Esophagus (tissue), 2 donors: ENCODE data around the gene UTS2R. TPM values are rescaled to one million over a fixed set of nuclear protein-coding genes. Genes with fewer than 3 reads are reported as not detected.
"Not testable (repeated sequence)": the region's sequence is repeated elsewhere in the genome, so short reads cannot be mapped to it uniquely, and the experiment has no call there.

Experiments used
- H3K27ac ChIP-seq, 2 donors: one replicate each; pipeline ENCODE4 v1.5.1; 2013; ENCODE audit warnings: low read depth in 2 of 2, mild to moderate bottlenecking in 2 of 2, inconsistent platforms in 1 of 2, low read length in 1 of 2, moderate library complexity in 1 of 2
- H3K27me3 ChIP-seq, 2 donors: one replicate each; pipeline ENCODE4 v1.6.1; 2013; ENCODE audit warnings: low read length in 2 of 2, control low read depth in 1 of 2, mild to moderate bottlenecking in 1 of 2; ENCODE audit not compliant: insufficient read depth in 2 of 2, control insufficient read depth in 1 of 2
- H3K36me3 ChIP-seq, 2 donors: one replicate each; pipeline ENCODE4 v1.6.1; 2013; ENCODE audit warnings: low read length in 1 of 2; ENCODE audit not compliant: control insufficient read depth in 2 of 2, insufficient read depth in 2 of 2
- H3K4me1 ChIP-seq, 2 donors: one replicate each; pipeline ENCODE4 v1.6.1; 2013; ENCODE audit warnings: low read length in 1 of 2; ENCODE audit not compliant: control insufficient read depth in 2 of 2, insufficient read depth in 2 of 2
- H3K4me3 ChIP-seq, 2 donors: one replicate each; pipeline ENCODE4 v1.5.1; 2013; ENCODE audit warnings: low read length in 2 of 2, mild to moderate bottlenecking in 2 of 2, low read depth in 1 of 2, moderate library complexity in 1 of 2
- H3K9me3 ChIP-seq, 2 donors: one replicate each; pipeline ENCODE4 v1.6.1; 2013; ENCODE audit warnings: mild to moderate bottlenecking in 2 of 2, low read depth in 1 of 2, low read length in 1 of 2, moderate library complexity in 1 of 2; ENCODE audit not compliant: control insufficient read depth in 2 of 2, insufficient read depth in 1 of 2
- WGBS, 2 donors: extraction: QIAGEN DNeasy Blood & Tissue Kit; methylation state at CpG; one replicate each; pipeline ENCODE4 v1.1.7; 2013; 5-methylcytosine and 5-hydroxymethylcytosine counted together
- polyA plus RNA-seq, 2 donors: library from polyadenylated mRNA; stranded (reverse); fragments of 200-250 nt; gene quantifications; one replicate each; pipeline ENCODE4 v1.2.3, GENCODE V29; 2013
- donor health status: healthy with polysubstance abuse.
- donor health status: Bipolar disorder and iron deficiency.

Gene UTS2R
- polyA plus RNA-seq, 2 donors = not detected

- Histone ChIP-seq H3K27ac (no peak overlapping the region), H3K4me3 (no peak overlapping the region), H3K36me3 (no peaks in the 10 kb centered on the region), H3K27me3 (no peaks in the 10 kb centered on the region), H3K4me1 (peaks cover 0 to 10% of the 10 kb centered on the region in 2 donors), H3K9me3 (no peaks in the 10 kb centered on the region)
- 87 to 90% methylated on average over 7 of the region's 7 CpGs for WGBS, 2 donors
Measured at GRCh38 chr17:82354804-82355308, 16.7 kb upstream of the UTS2R start.

- Histone ChIP-seq H3K27ac (no peak overlapping the region), H3K9me3 (no peaks in the 10 kb centered on the region), H3K4me3 (no peak overlapping the region), H3K27me3 (no peaks in the 10 kb centered on the region), H3K4me1 (peaks cover 0 to 10% of the 10 kb centered on the region in 2 donors), H3K36me3 (no peaks in the 10 kb centered on the region)
- WGBS, 2 donors = 45 to 54% methylated on average over 11 of the region's 11 CpGs
Measured at GRCh38 chr17:82355770-82356427, 15.7 kb upstream of the UTS2R start.

GRCh38 chr17:82356845-82357355 lies 14.7 kb upstream of the UTS2R start:
- Histone ChIP-seq H3K27me3 (no peaks in the 10 kb centered on the region), H3K9me3 (no peaks in the 10 kb centered on the region), H3K4me3 (no peak overlapping the region), H3K4me1 (peaks cover 0 to 10% of the 10 kb centered on the region in 2 donors), H3K27ac (no peak overlapping the region), H3K36me3 (no peaks in the 10 kb centered on the region)
- WGBS, 2 donors = 54 to 66% methylated on average over 20 of the region's 20 CpGs

DNA sequence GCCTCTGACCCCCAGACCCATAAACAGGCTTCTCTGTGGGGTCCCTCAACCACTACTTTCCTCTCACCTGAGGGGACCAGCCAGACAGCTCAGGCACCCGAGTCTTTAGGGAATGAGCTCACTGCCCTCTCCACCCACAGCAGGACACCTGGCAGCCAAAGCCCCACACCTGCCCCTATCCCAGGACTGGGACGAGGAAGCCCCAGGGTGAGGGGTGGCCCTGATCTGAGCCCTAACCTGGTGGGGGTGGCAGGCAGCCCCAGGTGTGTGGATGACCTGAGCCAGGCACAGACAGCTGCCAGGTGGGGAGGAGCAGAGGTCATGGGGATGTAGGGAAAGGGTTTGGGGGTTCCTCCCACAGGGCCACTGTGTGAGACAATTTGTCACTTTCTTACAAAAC lies 14.2 kb upstream of the UTS2R start:
- Histone ChIP-seq H3K27me3 (no peaks in the 10 kb centered on the region), H3K27ac (no peak overlapping the region)

GRCh38 chr17:82358465-82359350 lies 12.9 kb upstream of the UTS2R start, which contains the start of gene TEX19:
Gene TEX19 (plus strand): TSS chr17:82359247. CDS start chr17:82362151, 2,904 bp downstream.
- H3K9me3 ChIP-seq = no peaks in the 10 kb centered on the region
- no peak within 1 kb of the TSS for H3K27ac ChIP-seq
- no peak within 1 kb of the TSS for H3K4me3 ChIP-seq
- no peaks in the 10 kb centered on the region for H3K27me3 ChIP-seq
- peaks cover 3 to 7% of the 10 kb centered on the region in 2 donors for H3K4me1 ChIP-seq
- H3K36me3 ChIP-seq = no peaks in the 10 kb centered on the region
- 67 to 69% methylated on average over 21 of the region's 21 CpGs for WGBS, 2 donors

More for the DNA sequence above, 14.2 kb upstream of the UTS2R start:
- no peaks in the 10 kb centered on the region for H3K9me3 ChIP-seq
- H3K36me3 ChIP-seq = no peaks in the 10 kb centered on the region
- H3K4me1 ChIP-seq = peaks cover 0 to 7% of the 10 kb centered on the region in 2 donors
- H3K4me3 ChIP-seq = no peak overlapping the region
- 64 to 65% methylated on average over 2 of the region's 2 CpGs for WGBS, 2 donors

DNA sequence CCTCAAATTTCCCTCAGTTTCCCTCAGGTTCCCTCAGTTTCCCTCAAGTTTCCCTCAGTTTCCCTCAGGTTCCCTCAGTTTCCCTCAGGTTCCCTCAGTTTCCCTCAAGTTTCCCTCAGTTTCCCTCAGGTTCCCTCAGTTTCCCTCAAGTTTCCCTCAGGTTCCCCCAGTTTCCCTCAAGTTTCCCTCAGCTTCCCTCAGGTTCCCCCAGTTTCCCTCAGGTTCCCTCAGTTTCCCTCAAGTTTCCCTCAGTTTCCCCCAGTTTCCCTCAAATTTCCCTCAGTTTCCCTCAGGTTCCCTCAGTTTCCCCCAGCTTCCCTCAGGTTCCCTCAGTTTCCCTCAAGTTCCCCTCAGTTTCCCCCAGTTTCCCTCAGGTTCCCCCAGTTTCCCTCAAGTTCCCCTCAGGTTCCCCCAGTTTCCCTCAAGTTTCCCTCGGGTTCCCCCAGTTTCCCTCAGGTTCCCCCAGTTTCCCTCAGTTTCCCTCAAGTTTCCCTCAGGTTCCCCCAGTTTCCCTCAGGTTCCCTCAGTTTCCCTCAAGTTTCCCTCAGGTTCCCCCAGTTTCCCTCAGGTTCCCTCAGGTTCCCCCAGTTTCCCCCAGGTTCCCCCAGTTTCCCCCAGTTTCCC lies 12.0 kb upstream of the UTS2R start:
- not testable (repeated sequence) for H3K4me3 ChIP-seq, H3K27ac ChIP-seq, H3K4me1 ChIP-seq, H3K27me3 ChIP-seq, H3K9me3 ChIP-seq, H3K36me3 ChIP-seq
- WGBS, 2 donors = 60 to 89% methylated on average over 1 of the region's 1 CpG

GRCh38 chr17:82361885-82362633 lies 9.5 kb upstream of the UTS2R start:
- no peak overlapping the region for H3K27ac ChIP-seq
- H3K27me3 ChIP-seq = no peaks in the 10 kb centered on the region
- H3K9me3 ChIP-seq = no peaks in the 10 kb centered on the region
- no peaks in the 10 kb centered on the region for H3K36me3 ChIP-seq
- H3K4me1 ChIP-seq = peaks cover 0 to 3% of the 10 kb centered on the region in 2 donors
- WGBS, 2 donors = 88 to 93% methylated on average over 6 of the region's 6 CpGs
- no peak overlapping the region for H3K4me3 ChIP-seq

- no peak overlapping the region for H3K27ac ChIP-seq
- 80 to 83% methylated on average over 6 of the region's 6 CpGs for WGBS, 2 donors
- H3K4me3 ChIP-seq = no peak overlapping the region
- no peaks in the 10 kb centered on the region for H3K9me3 ChIP-seq
- H3K27me3 ChIP-seq = peaks cover 0 to 7% of the 10 kb centered on the region in 2 donors
- peaks cover 5 to 7% of the 10 kb centered on the region in 2 donors for H3K4me1 ChIP-seq
- H3K36me3 ChIP-seq = no peaks in the 10 kb centered on the region
Measured at GRCh38 chr17:82365606-82366295, 5.8 kb upstream of the UTS2R start.
